Fibroblast of skin of left biceps (primary cell): Measurements from ENCODE around the gene NFXL1.

Source experiments
- DNase-seq, 2 experiments: peaks; one replicate each; pipeline ENCODE4 v3.0.0-alpha.2; 2013; ENCODE audit warnings: low read depth in 2 of 2

NFXL1 gene

DNA sequence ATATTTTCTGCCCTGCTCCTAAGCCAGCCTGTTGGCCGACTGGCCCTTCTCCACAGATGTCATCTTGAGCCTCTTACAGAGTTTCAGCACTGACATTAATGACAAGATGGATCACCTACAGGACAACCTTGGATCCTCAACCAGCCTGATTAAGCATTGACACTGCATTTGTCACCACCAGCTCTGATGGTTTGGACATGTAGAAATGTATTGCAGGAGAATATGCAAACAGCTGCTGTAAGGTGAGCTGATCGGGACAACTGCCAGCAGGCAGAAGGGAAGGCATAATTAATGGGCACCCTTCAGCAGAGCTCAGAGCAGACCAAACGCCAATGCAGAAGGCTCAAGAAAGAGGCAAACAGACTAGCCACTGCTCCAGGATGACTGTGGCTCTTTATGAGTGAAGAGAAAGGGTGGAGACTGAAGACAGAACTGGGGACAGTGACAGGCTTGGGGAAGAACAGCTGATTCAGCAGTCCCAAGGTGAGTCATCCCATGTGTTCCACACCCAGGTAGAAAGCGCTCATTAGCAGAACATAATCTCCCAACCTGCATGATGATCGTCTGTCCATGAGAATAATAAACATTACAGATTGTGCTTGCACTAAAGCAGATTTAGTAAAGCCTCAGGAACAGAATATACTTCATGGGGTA is 83.2 kb downstream of the NFXL1 start:
- DNase-seq: no peak

GRCh38 chr4:47830265-47831025 is 83.9 kb downstream of the NFXL1 start:
- no peak for DNase-seq

- no peak for DNase-seq
These were observed 84.9 kb downstream of the NFXL1 start for GRCh38 chr4:47829438-47829837.

DNA sequence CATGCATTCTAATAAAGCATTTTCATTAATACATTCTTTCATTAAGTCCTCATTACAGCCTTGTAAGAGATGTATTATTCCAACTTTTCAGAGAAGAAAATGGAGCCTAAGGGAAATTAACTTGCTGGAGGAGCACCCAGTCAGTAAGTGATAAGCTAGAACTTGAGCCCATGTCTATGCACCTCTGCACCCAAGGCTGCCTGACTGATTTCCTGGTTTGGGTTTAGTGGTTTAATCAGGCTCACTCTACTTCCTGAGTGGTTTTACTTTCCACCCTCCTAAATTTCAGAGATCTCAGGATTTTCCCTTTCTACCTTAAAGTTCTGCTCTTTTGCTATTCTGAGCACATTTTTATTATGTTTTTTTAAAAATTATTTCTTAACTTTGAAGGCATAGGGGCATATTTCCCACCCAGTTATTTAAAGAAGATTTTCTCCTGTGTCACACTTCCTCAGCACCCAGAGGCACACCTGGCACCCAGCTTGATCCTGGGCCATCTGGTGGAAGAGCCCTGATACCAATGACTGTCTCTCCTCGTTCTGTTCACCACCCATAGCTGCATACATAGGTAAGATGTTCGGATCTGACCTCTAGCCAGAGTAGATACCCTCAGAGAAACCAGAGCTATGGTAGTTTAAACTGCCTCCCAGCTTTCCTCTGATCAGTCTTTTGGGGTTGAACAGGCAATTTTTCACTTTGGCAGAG is 86.9 kb downstream of the NFXL1 start:
- no peak for DNase-seq

DNA sequence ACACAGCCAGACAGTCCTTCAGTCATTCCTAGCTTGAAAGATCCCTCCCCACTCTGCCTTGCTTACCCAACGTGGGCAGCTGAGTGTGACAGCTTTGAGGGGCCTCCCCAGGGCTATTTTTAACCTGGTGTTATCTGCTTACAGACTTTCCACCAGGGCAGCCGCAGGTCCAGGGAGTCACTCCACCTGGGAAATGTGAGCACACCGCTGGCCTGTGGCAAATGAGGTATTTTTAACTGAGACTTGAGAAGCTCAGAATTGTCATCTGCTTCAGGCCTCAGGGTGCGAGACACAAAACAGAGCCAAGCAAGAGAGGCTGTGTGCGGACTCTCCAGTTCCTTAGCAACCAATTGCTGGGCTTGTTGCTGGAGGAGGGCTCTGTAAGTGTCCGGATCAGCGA is 89.5 kb downstream of the NFXL1 start:
- no peak for DNase-seq

DNA sequence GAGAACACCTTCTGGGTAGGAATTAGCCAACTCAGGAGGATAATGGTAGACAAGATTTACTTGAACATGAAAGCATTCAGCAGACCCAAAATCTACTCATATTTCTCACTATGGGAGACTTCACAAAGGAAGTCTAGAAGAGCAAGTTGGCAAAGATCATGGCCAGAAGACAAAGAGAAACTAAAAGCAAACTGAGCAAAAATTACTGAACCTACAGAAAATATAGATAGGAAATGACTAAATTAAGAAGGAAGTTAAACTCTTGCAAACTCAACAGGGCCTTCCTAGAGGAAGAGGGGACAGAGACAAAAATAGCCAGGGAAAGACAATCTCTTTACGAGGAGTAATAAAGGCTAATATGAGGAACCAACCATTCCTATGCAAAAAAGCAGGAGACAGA is 95.2 kb downstream of the NFXL1 start:
- no peak for DNase-seq

- DNase-seq: no peak
These were observed 97.1 kb downstream of the NFXL1 start for GRCh38 chr4:47817275-47817674.

DNA sequence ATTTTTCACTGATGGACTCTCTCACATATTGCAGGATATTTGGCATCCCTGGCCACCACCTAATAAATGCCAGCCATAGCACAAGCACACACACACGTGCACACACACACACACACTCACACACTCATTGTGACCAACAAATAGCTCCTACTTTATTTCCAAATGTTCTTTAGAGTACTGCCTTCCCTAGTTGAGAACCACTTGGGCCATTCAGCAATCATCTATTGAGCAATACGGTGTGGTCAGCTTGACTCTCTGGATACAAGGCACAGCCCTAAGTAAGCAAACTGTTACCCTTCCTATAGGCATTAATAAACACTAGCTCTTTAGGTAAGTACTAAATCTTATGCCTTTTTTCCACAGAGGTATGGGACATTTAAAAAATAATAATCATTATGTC is 97.6 kb downstream of the NFXL1 start:
- DNase-seq: no peak

- peak; percentile 49 for DNase-seq
These were observed 99.6 kb downstream of the NFXL1 start for GRCh38 chr4:47814618-47815295.

DNA sequence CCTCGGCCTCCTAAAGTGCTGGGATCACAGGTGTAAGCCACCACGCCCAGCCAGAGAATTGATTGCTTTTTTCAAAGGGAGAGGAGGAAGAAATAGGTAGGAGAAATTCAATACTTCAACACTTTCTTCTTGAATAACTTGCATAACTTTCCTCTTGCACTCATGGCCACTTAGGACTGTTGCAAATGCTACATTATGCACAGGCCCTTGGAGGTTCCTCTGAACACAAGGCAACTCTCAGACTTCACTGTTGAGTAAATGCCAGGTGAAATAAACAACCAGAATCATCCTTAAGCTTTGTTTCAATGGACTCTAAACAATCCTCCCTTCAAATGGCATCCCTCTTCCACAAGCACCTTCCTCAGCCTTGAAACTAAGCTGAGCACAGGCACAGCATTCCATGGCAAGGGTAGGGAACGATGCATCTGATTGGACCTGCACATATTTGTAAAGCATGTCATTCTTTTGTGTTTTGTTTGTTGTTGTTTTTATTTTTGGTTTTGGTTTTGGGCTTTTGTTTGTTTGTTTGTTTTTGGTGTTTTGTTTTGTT is 104.7 kb downstream of the NFXL1 start:
- DNase-seq: no peak

- DNase-seq: no peak
These were observed 109.8 kb downstream of the NFXL1 start for GRCh38 chr4:47804598-47804997.

DNA sequence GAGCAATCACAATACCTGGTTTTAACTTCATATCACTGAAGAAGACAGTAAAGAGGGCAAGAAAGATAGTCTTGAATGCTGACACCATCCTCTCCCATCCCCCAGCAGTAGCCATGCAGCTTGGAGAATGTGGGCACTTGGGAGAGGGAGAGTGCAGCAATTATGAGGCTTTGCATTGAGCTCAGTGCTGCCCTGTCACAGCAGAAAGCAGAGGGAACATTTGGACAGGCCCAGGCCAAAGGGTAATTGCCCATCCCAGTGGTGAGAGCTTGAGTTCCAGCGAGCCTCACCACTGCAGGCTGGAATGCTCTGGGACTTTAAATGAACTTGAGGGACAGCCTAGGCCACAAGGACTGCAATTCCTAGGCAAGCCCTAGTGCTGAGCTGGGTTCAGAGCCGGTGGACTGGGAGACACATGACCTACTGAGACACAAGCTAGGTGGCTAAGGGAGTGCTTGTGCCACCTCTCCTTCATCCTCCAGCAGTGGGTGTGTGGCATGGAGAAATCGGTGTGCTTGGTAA is 112.8 kb downstream of the NFXL1 start:
- no peak for DNase-seq

DNA sequence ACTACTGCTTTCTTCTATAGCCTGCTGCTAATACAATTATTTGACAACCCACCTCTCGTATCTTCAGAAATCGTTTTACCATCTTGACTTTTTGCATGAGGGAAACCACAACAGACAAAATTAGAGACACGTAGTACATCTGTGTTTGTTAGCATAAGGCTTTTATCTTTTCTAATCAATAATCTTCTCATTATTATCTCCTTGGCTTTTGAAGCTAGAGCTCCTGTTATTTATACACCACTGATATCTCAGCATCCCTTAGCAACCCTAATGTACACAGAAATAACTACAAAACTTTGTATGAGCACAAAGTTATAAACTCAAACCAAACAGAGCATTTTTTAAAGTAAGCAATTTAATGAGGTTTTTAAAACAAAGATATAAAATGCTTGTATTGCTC is 116.2 kb downstream of the NFXL1 start:
- no peak for DNase-seq
